Gastroesophageal sphincter (tissue), 3 donors: ENCODE data around the gene GAS5.

ENCODE experiments used
- POLR2A ChIP-seq, 2 donors: fragments of 450-650 bp; IDR thresholded peaks; one replicate each; pipeline ENCODE4 v1.6.1; 2017; ENCODE audit warnings: antibody characterized with exemption in 2 of 2, mild to moderate bottlenecking in 2 of 2, moderate library complexity in 1 of 2
- POLR2AphosphoS5 ChIP-seq: sonication (generic); formaldehyde crosslinking; IDR thresholded peaks from one replicate; pipeline ENCODE4 v1.6.1; 2017; ENCODE audit warnings: antibody characterized with exemption
- TF ChIP-seq, protein P1 (sequence below), 4 experiments: fragments of 200-600 bp in 2 of 4; fragments of 450-650 bp in 2 of 4; sonication (generic) in 1 of 4; IDR thresholded peaks; one replicate each; pipeline ENCODE4 v1.5.1; 2017 to 2019; ENCODE audit warnings: antibody characterized with exemption in 4 of 4, mild to moderate bottlenecking in 2 of 4, moderate library complexity in 2 of 4

DNA sequence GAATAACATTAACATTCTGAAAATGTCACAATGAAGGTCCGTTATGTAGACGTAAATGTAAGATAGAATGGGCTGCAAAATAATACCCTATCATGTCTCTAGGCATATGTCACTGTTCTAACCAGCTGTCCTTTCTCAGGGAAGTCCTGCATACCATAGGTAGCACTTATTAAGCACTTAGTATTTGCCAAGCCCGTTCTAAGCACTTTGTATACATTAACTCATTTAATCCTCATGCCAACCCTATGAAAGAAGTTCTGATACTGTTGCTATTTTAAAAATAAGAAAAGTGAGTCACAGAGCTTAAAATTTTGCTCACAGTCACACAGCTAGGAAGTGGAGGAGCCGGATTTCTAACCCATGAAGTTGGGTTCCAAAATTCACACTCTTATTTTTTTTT is 15.7 kb downstream of the GAS5 start:
- TF ChIP-seq, protein P1, sequence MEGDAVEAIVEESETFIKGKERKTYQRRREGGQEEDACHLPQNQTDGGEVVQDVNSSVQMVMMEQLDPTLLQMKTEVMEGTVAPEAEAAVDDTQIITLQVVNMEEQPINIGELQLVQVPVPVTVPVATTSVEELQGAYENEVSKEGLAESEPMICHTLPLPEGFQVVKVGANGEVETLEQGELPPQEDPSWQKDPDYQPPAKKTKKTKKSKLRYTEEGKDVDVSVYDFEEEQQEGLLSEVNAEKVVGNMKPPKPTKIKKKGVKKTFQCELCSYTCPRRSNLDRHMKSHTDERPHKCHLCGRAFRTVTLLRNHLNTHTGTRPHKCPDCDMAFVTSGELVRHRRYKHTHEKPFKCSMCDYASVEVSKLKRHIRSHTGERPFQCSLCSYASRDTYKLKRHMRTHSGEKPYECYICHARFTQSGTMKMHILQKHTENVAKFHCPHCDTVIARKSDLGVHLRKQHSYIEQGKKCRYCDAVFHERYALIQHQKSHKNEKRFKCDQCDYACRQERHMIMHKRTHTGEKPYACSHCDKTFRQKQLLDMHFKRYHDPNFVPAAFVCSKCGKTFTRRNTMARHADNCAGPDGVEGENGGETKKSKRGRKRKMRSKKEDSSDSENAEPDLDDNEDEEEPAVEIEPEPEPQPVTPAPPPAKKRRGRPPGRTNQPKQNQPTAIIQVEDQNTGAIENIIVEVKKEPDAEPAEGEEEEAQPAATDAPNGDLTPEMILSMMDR (IDR thresholded peaks at IDR 0.05) = no peak
- TF ChIP-seq POLR2AphosphoS5 (no peak), POLR2A (IDR thresholded peaks at IDR 0.05) (no peak)
